Nephron progenitor cell (in vitro differentiated cells): ENCODE measurements around the gene ARHGEF17.

Experiments used
- DNase-seq: peaks from one replicate; pipeline ENCODE4 v3.0.0; 2021
- H3K27ac Mint-ChIP-seq: 2 replicates; pipeline ENCODE4 v1.8.0; 2021; ENCODE audit warnings: mild to moderate bottlenecking, moderate library complexity, mixed read lengths
- H3K27me3 Mint-ChIP-seq: 2 replicates; pipeline ENCODE4 v1.8.0; 2021; ENCODE audit warnings: mild to moderate bottlenecking, low read depth, mixed read lengths; ENCODE audit not compliant: poor library complexity
- H3K36me3 Mint-ChIP-seq: 2 replicates; pipeline ENCODE4 v1.8.0; 2021; ENCODE audit warnings: low read depth, mixed read lengths
- H3K4me1 Mint-ChIP-seq: 2 replicates; pipeline ENCODE4 v1.8.0; 2021; ENCODE audit warnings: mixed read lengths
- H3K4me3 Mint-ChIP-seq: 2 replicates; pipeline ENCODE4 v1.8.0; 2021; ENCODE audit warnings: mild to moderate bottlenecking, moderate library complexity, mixed read lengths
- H3K9me3 Mint-ChIP-seq: 2 replicates; pipeline ENCODE4 v1.8.0; 2021; ENCODE audit warnings: mild to moderate bottlenecking, moderate library complexity, mixed read lengths
- TF ChIP-seq, protein P1 (sequence below): fragments of 200-600 bp; sonication (generic); IDR thresholded peaks from 2 replicates; pipeline ENCODE4 v1.5.0; 2021; ENCODE audit warnings: antibody characterized with exemption

ARHGEF17 gene

DNA sequence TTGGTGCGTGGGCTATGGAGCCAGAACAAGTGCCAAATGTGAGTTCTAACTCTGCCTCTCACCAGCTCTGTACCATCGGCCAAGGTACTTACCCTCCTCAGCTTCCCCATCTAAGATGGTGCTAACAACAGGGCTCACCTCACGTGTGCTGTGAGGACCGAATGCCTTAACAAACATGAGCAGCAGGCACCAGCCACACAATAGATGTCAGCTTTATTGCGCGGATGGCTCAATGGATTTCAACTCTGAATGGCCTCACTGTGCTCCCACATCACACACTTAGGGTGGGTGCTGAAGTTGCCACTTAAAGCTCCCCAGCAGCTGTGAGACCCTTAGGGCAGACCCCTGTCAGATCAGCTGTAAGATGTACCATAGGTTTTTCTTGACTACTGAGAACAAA is 92.2 kb downstream of the ARHGEF17 start:
- Mint-ChIP-seq H3K9me3 (no peaks in the 10 kb centered on the region), H3K27me3 (peaks cover 3% of the 10 kb centered on the region), H3K4me3 (no peak overlapping the region), H3K27ac (no peak overlapping the region), H3K36me3 (peaks cover 8% of the 10 kb centered on the region), H3K4me1 (peaks cover 17% of the 10 kb centered on the region)
- TF ChIP-seq, protein P1, sequence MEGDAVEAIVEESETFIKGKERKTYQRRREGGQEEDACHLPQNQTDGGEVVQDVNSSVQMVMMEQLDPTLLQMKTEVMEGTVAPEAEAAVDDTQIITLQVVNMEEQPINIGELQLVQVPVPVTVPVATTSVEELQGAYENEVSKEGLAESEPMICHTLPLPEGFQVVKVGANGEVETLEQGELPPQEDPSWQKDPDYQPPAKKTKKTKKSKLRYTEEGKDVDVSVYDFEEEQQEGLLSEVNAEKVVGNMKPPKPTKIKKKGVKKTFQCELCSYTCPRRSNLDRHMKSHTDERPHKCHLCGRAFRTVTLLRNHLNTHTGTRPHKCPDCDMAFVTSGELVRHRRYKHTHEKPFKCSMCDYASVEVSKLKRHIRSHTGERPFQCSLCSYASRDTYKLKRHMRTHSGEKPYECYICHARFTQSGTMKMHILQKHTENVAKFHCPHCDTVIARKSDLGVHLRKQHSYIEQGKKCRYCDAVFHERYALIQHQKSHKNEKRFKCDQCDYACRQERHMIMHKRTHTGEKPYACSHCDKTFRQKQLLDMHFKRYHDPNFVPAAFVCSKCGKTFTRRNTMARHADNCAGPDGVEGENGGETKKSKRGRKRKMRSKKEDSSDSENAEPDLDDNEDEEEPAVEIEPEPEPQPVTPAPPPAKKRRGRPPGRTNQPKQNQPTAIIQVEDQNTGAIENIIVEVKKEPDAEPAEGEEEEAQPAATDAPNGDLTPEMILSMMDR: no peak
- DNase-seq: no peak

DNA sequence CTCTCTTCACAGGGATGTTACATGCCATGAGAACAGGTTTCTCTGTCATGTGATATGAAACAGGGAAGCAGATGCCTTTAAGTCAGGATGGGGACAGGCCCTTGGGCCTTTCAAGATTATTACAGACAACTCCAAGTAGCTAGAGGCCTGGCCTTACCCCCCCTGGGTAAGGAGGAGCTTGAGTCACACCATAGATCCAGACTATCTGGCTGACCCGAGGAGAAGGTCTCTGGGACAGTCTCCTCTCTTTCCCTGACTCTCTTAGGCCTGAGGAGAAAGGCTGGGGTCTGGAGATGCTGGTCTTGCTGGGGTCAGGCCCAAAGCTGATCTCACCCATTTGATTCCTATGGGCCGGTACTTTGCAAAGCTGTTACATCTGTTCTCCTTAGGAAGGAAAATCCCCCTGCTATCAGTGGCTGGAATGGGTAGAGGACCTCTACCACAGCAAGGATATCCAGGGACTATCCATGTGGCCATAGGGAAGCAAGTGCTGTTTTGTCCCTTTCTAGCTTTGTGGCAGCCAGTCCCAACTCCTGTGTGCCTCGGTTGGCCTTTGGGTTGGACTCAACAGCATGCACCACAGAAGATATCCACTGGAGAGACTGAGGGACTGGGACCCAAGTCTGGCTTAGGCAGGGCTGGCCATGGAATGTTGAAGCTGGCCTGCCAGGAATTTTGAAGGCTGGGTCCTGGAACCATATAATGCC is 93.3 kb downstream of the ARHGEF17 start:
- Mint-ChIP-seq H3K36me3 (peaks cover 10% of the 10 kb centered on the region), H3K27me3 (peaks cover 3% of the 10 kb centered on the region), H3K4me3 (no peak overlapping the region), H3K4me1 (peaks cover 20% of the 10 kb centered on the region), H3K27ac (no peak overlapping the region), H3K9me3 (no peaks in the 10 kb centered on the region)
- TF ChIP-seq, protein P1: no peak
- no peak for DNase-seq

DNA sequence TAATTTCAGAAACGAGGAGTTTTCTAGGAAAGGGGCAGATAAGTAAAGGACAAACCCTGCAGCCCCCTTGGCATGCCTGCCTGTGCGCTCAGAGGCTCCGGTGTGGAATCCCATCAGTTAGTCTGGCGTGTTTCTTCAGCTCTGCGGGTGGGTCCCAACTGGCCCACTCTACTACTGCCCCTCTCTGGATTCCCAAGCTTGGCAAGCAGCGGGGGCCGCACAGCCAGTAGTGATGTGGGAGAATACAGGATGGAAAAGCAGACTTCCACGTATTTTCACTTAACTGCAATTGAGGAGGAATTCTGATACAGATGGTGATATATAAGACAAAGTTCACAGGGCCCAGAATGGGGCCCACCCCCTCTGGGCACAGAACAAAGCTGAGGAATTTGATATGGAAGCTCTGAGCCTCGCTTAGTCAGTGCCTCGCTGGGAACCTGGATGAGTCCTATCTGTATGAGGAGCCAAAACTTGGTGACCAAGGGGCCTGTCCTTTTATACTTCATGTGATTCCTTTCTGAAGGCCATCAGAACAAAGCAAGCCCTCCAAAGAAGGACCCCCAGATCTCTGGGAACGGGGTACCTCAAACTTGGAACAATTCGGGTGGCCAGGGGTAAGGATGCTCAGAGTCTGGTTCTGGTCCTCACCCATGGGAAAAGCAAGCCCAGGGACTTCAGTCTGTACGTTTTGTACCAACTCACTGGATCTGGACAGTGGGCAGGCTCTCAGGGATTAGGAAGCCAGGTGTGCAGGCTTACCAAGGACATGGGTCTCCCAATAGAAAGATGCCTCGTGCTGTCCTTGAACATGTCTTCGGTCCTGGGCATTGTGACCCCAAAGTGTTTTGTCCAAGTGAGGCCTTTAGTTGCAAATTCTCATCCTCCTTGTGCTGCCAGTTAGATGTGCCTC is 94.1 kb downstream of the ARHGEF17 start:
- Mint-ChIP-seq H3K4me1 (peaks cover 25% of the 10 kb centered on the region), H3K9me3 (no peaks in the 10 kb centered on the region), H3K36me3 (peaks cover 14% of the 10 kb centered on the region), H3K4me3 (no peak overlapping the region), H3K27ac (no peak overlapping the region), H3K27me3 (peaks cover 3% of the 10 kb centered on the region)
- TF ChIP-seq, protein P1: no peak
- DNase-seq: no peak

DNA sequence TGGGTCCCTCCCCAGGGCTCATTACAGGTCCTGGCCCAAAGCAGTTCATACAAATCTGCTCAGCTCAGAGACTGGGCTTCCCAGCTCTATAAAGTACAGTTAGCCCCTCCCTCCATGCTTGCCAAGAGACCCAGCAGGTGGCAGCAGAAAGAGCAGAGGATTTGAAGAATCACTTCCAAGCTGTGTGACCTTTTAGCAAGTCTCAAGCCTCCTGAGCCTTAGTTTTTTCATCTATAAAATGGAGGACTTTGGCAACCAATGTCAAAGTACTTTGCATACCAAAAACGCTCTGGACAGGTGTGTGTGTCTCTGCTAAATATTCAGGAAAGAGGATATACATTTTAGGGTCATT is 94.7 kb downstream of the ARHGEF17 start:
- TF ChIP-seq, protein P1: no peak
- no peak for DNase-seq

DNA sequence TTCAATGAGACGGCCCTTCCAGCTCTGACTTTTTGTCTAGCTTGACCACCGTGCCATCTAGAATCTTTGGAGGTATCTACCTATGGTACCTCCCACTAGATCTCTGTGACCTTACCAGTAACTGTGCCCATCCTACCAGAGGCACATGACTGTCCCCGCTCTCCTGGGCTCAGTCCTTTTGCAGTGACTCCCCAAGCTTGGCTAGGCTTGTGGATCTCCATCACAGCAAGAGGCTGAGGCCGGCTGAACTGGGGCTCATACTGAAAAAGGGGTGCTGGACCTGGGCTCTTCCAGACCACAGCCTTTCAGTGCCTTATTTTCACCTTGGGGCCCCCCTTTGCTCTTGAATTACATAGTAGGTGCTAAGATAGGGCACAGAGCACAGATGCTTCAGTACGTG is 95.5 kb downstream of the ARHGEF17 start:
- Mint-ChIP-seq H3K27me3 (no peaks in the 10 kb centered on the region), H3K4me3 (no peak overlapping the region), H3K9me3 (no peaks in the 10 kb centered on the region), H3K36me3 (peaks cover 25% of the 10 kb centered on the region), H3K4me1 (peaks cover 28% of the 10 kb centered on the region), H3K27ac (peak overlapping the region; percentile 36)
- TF ChIP-seq, protein P1: no peak
- no peak for DNase-seq

More for the DNA sequence above, 94.7 kb downstream of the ARHGEF17 start:
- no peaks in the 10 kb centered on the region for H3K27me3 Mint-ChIP-seq
- H3K36me3 Mint-ChIP-seq: peaks cover 20% of the 10 kb centered on the region
- no peaks in the 10 kb centered on the region for H3K9me3 Mint-ChIP-seq
- no peak overlapping the region for H3K27ac Mint-ChIP-seq
- peaks cover 27% of the 10 kb centered on the region for H3K4me1 Mint-ChIP-seq
- no peak overlapping the region for H3K4me3 Mint-ChIP-seq
